Measurements from ENCODE around the gene RPS13.
A peak's percentile ranks its signal among the peaks of the same experiment; 100 is the strongest.
"Not testable (repeated sequence)": the region's sequence is repeated elsewhere in the genome, so short reads cannot be mapped to it uniquely, and the experiment has no call there.

The RPS13 gene

DNA sequence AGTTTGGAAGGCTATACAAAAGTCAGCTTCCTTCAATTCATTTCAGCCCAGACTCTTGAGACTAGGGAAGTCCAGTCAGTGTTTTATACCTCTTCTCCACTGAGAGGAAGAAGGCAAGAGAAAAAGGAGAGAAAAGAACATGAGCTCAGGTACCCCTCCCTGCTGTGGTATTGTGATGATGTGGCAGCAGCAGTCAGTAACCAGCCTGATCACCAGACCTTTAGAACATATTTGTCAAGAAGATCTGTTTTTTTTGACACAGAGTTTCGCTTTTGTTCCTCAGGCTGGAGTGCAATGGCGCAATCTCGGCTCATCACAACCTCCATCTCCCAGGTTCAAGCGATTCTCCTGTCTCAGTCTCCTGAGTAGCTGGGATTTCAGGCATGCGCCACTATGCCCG, 21.2 kb upstream of the RPS13 start:
- DNase-seq (ENCODE audit: low read depth, low spot score): no peak
- TF ChIP-seq, protein P1, sequence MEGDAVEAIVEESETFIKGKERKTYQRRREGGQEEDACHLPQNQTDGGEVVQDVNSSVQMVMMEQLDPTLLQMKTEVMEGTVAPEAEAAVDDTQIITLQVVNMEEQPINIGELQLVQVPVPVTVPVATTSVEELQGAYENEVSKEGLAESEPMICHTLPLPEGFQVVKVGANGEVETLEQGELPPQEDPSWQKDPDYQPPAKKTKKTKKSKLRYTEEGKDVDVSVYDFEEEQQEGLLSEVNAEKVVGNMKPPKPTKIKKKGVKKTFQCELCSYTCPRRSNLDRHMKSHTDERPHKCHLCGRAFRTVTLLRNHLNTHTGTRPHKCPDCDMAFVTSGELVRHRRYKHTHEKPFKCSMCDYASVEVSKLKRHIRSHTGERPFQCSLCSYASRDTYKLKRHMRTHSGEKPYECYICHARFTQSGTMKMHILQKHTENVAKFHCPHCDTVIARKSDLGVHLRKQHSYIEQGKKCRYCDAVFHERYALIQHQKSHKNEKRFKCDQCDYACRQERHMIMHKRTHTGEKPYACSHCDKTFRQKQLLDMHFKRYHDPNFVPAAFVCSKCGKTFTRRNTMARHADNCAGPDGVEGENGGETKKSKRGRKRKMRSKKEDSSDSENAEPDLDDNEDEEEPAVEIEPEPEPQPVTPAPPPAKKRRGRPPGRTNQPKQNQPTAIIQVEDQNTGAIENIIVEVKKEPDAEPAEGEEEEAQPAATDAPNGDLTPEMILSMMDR (IDR thresholded peaks at IDR 0.05; ENCODE audit: low read depth, low read length): no peak
- H3K4me3 ChIP-seq (ENCODE audit: low read depth, low read length): no peak overlapping the region
- in situ Hi-C loops (cut with HindIII; ENCODE audit: low sequenced_read_pairs): no loop called here

DNA sequence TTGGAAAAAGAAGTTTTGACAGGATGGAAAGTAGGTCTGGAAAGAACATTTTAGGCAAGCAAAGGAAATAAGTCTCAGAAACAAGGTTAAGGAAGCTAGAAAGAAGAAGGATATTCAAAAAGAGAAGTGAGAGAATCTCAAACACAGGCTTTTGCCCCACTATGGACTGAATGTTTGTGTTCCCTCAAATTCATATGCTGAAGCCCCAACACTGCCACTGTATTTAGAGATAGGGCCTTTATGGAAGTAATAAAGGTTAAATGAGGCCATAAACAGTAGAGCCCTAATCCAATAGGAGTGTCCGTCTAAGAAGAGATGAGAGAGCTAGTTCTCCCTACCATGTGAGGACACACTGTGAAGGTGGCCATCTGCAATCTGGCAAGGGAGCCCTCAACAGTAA, 20.6 kb upstream of the RPS13 start:
- TF ChIP-seq, protein P1 (IDR thresholded peaks at IDR 0.05; ENCODE audit: low read depth, low read length): no peak
- in situ Hi-C loops (cut with HindIII; ENCODE audit: low sequenced_read_pairs): no loop called here
- no peak overlapping the region for H3K4me3 ChIP-seq (ENCODE audit: low read depth, low read length)
- no peak for DNase-seq (ENCODE audit: low read depth, low spot score)

DNA sequence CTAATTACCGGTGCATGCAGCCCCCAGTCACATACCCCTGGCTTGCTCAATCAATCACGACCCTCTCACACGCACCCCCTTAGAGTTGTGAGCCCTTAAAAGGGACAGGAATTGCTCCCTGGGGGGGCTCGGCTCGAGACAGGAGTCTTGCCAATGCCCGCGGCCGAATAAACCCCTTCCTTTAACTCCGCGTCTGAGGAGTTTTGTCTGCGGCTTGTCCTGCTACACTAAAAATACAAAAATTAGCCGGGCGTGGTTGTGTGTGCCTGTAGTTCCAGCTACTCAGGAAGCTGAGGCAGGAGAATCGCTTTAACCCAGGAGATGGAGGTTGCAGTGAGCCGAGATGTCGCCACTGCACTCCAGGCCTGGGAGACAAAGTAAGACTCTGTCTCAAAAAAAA, 8.5 kb upstream of the RPS13 start:
- DNase-seq (ENCODE audit: low read depth, low spot score); H3K4me3 ChIP-seq (ENCODE audit: low read depth, low read length); in situ Hi-C loops (cut with HindIII; ENCODE audit: low sequenced_read_pairs): not testable (repeated sequence)

DNA sequence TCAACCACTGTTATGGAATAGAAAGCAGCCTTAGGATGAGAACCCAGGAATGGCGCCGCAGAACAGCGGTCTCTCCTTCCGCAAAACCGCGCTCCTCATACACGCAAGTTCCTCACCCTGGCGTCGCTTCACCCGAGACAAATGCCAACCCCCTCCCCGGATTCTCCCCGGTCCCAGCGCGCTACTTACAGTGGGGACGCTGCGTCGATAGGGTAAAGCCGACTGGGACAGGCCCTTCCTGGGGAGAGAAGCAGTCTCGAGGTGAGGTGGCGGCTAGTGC, 287 bp downstream of the RPS13 start:
- no peak for DNase-seq (ENCODE audit: low read depth, low spot score)
- in situ Hi-C loops (cut with HindIII; ENCODE audit: low sequenced_read_pairs): no loop called here
- H3K4me3 ChIP-seq (ENCODE audit: low read depth, low read length): peak overlapping the region; percentile 93
- TF ChIP-seq, protein P1 (IDR thresholded peaks at IDR 0.05; ENCODE audit: low read depth, low read length): no peak

DNA sequence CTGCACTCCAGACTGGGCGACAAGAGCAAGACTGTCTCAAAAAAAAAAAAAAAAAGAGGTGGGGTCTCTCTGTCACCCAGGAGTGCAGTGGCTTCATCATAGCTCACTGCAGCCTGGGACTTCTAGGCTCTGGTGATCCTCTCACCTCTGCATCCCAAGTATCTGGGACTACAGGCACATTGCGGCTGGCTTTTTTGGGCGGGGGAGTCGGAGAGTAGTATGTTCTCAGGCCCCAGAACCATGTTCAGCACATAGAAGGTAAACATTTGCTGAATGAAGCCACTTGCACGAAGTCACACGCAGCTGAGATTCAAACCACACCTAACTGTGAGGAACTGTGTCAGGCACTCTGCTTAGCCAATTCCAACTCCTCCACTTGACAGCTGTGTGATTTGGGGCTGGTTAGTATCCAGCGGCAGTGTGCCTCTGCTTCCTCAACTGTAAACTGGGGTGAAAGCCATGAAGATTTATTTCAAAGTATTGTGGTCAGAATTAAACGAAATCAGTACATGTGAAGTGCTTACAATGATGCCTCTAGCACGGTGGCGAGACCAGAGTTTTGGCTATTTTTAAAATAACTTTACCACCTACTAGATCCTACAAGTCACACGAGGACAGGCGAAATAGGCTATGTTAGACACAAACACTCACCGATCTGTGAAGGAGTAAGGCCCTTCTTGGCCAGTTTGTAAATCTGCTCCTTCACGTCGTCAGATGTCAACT, 789 bp downstream of the RPS13 start:
- in situ Hi-C loops (cut with HindIII; ENCODE audit: low sequenced_read_pairs): no loop called here
- peak; percentile 1 for DNase-seq (ENCODE audit: low read depth, low spot score)
- TF ChIP-seq, protein P1 (IDR thresholded peaks at IDR 0.05; ENCODE audit: low read depth, low read length): no peak
- peak overlapping the region; percentile 93 for H3K4me3 ChIP-seq (ENCODE audit: low read depth, low read length)

DNA sequence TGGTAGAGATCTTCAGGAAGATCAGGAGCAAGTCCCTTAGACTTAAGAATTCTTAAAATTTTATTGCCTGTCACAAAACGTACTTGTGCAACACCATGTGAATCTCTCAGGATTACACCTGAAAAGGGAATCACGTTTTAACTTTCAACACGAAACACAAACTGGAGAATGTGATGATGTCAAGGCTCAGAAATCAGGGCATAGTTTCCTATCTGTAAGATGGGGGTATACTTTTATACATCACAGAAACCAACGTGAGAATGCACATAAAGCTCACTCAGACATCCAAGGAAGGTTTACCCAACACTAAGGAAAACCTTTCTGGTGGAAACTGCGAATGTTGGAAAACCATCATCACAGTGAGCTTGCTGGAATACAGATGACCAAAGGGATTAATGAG, 2.0 kb downstream of the RPS13 start:
- TF ChIP-seq, protein P1 (IDR thresholded peaks at IDR 0.05; ENCODE audit: low read depth, low read length): no peak
- no peak overlapping the region for H3K4me3 ChIP-seq (ENCODE audit: low read depth, low read length)
- in situ Hi-C loops (cut with HindIII; ENCODE audit: low sequenced_read_pairs): no loop called here
- no peak for DNase-seq (ENCODE audit: low read depth, low spot score)

DNA sequence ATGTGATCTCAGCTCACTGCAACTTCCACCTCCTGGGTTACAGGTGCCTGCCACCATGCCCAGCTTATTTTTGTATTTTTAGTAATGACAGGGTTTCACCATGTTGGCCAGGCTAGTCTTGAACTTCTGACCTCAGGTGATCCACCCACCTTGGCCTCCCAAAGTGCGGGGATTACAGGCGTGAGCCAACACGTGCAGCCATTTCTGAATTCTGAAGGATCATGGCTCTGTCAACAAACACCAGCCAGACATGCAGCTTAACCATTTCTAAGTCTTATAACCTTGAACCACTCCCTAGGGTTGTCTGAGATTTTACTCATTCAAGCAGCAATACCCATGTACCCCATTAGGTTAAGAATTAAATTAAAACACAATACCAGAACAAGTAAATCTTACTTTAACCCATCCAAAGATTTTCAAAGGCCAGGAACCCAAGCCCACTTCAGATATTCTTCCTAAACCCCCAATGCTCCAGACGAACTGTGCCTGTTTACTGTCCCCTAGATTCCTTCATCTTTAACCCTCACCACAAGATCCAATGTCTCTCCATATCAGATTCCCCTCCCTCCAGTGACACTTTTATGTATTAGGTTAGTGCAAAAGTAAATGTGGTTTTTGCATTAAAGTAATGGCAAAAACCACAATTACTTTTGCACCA, 4.0 kb downstream of the RPS13 start:
- TF ChIP-seq, protein P1 (IDR thresholded peaks at IDR 0.05; ENCODE audit: low read depth, low read length): no peak
- H3K4me3 ChIP-seq (ENCODE audit: low read depth, low read length): no peak overlapping the region
- DNase-seq (ENCODE audit: low read depth, low spot score): no peak
- in situ Hi-C loops (cut with HindIII; ENCODE audit: low sequenced_read_pairs): no loop called here
